ENCODE data around the gene TRIM63.

Gene TRIM63

DNA sequence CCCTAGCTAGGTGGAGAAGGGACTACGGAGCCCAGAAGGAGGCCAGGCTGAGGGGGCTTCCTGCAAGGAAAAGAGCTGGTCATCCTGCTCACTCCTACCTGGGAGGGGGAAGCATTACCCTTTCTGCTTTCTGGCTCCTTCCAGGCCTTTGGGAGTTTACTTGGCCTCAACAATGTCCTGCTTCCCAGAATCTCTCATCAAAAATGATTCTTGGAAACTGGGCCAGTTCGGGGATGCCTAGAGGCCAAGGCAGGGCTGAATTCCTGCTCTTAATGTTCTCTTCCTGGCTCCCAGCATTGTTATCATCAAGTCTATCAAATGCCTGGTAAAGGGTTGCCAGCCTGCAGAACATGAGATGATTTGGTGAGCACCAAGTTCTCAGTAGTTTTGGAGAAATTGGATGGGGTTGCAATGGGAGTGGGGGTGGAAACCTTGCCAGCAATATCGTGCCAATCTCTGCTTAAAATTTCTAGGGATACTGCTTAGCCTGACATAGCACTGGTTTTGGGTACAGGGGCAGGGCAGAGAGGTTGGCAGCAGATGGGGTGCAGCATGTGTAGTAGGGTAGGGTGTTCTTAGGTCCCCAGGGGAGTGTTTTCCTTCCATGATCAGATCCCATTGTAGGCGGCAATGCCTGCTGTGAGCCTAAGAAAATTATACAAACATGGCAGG, 61.9 kb downstream of the TRIM63 start:
- H3K27ac ChIP-seq (ENCODE audit: low read depth in 2 of 2, low read length in 2 of 2) = no peak overlapping the region
- H3K27me3 ChIP-seq (ENCODE audit: control insufficient read depth in 2 of 2, insufficient read depth in 2 of 2, low read length in 2 of 2) = no peaks in the 10 kb centered on the region
- H3K4me1 ChIP-seq (ENCODE audit: control insufficient read depth in 2 of 2, insufficient read depth in 2 of 2, low read length in 2 of 2) = no peaks in the 10 kb centered on the region
- H3K4me3 ChIP-seq (ENCODE audit: low read length in 2 of 2) = no peak overlapping the region
- no peaks in the 10 kb centered on the region for H3K36me3 ChIP-seq (ENCODE audit: control insufficient read depth in 2 of 2, insufficient read depth in 2 of 2, low read length in 2 of 2)
- H3K9me3 ChIP-seq (ENCODE audit: control insufficient read depth in 2 of 2, low read length in 2 of 2) = no peaks in the 10 kb centered on the region
- no peak overlapping the region for H3K9ac ChIP-seq (ENCODE audit: low read depth in 1 of 2, low read length in 2 of 2)

DNA sequence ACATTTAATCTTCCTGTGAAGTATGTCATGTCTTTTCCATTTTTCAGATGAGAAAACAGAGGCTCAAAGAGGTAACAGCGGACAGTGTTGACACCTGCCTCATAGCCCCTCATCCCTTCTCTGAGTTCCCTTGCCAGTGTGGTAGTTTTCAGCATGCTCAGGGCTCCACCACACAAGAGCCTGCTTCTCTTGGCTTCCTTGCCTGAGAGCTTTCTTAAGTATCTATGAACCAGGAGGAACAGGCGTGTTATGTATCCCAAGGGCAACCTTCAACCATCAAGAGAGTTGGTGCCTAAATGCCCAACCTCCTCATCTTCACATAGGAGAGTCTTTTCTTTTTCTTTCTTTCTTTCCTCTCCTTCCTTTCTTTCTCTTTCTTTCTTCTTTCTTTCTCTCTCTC, 63.7 kb downstream of the TRIM63 start:
- H3K9ac ChIP-seq (ENCODE audit: low read depth in 1 of 2, low read length in 2 of 2) = no peak overlapping the region
- H3K9me3 ChIP-seq (ENCODE audit: control insufficient read depth in 2 of 2, low read length in 2 of 2) = no peaks in the 10 kb centered on the region
- H3K27ac ChIP-seq (ENCODE audit: low read depth in 2 of 2, low read length in 2 of 2) = no peak overlapping the region
- H3K27me3 ChIP-seq (ENCODE audit: control insufficient read depth in 2 of 2, insufficient read depth in 2 of 2, low read length in 2 of 2) = no peaks in the 10 kb centered on the region
- no peak overlapping the region for H3K4me3 ChIP-seq (ENCODE audit: low read length in 2 of 2)
- no peaks in the 10 kb centered on the region for H3K36me3 ChIP-seq (ENCODE audit: control insufficient read depth in 2 of 2, insufficient read depth in 2 of 2, low read length in 2 of 2)
- H3K4me1 ChIP-seq (ENCODE audit: control insufficient read depth in 2 of 2, insufficient read depth in 2 of 2, low read length in 2 of 2) = no peaks in the 10 kb centered on the region

- Histone ChIP-seq H3K4me3 (ENCODE audit: low read length in 2 of 2) (no peak overlapping the region), H3K27me3 (ENCODE audit: control insufficient read depth in 2 of 2, insufficient read depth in 2 of 2, low read length in 2 of 2) (no peaks in the 10 kb centered on the region), H3K27ac (ENCODE audit: low read depth in 2 of 2, low read length in 2 of 2) (no peak overlapping the region), H3K9me3 (ENCODE audit: control insufficient read depth in 2 of 2, low read length in 2 of 2) (no peaks in the 10 kb centered on the region), H3K9ac (ENCODE audit: low read depth in 1 of 2, low read length in 2 of 2) (no peak overlapping the region), H3K4me1 (ENCODE audit: control insufficient read depth in 2 of 2, insufficient read depth in 2 of 2, low read length in 2 of 2) (peaks cover 3 to 5% of the 10 kb centered on the region in 2 donors), H3K36me3 (ENCODE audit: control insufficient read depth in 2 of 2, insufficient read depth in 2 of 2, low read length in 2 of 2) (no peaks in the 10 kb centered on the region)
These were observed 64.2 kb downstream of the TRIM63 start for GRCh38 chr1:26003262-26003661.
